A673 (cell line): ENCODE results near the gene ARPC1A.
"Not testable (repeated sequence)": the region's sequence is repeated elsewhere in the genome, so short reads cannot be mapped to it uniquely, and the experiment has no call there.

Experiments
- EZH2 ChIP-seq: fragments of 200-600 bp; sonication (generic); IDR thresholded peaks from 2 replicates; pipeline ENCODE4 v1.6.1; 2017; ENCODE audit warnings: borderline replicate concordance, low read depth, mild to moderate bottlenecking, mixed read lengths, antibody characterized with exemption, low read length; ENCODE audit not compliant: poor library complexity, severe bottlenecking
- TF ChIP-seq, protein P1 (sequence below): fragments of 300-800, 200-600 bp; sonication (generic); conservative IDR thresholded peaks from 2 replicates; pipeline ENCODE4 v1.5.1; 2017; ENCODE audit warnings: low read depth, mild to moderate bottlenecking, antibody characterized with exemption, low read length, moderate library complexity, mixed read lengths

DNA sequence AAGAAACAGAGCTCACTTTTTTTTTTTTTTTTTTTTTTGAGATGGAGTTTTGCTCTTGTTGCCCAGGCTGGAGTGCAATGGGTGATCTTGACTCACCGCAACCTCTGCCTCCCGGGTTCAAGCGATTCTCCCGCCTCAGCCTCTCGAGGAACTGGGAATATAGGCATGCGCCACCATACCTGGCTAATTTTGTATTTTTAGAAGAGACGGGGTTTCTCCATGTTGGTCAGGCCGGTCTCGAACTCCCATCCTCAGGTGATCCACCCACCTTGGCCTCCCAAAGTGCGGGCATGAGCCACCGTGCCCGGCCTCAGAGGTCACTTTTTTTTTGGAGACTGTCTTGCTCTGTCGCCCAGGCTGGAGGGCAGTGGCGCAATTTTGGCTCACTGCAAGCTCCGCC, 32.8 kb downstream of the ARPC1A start:
- TF ChIP-seq, protein P1, sequence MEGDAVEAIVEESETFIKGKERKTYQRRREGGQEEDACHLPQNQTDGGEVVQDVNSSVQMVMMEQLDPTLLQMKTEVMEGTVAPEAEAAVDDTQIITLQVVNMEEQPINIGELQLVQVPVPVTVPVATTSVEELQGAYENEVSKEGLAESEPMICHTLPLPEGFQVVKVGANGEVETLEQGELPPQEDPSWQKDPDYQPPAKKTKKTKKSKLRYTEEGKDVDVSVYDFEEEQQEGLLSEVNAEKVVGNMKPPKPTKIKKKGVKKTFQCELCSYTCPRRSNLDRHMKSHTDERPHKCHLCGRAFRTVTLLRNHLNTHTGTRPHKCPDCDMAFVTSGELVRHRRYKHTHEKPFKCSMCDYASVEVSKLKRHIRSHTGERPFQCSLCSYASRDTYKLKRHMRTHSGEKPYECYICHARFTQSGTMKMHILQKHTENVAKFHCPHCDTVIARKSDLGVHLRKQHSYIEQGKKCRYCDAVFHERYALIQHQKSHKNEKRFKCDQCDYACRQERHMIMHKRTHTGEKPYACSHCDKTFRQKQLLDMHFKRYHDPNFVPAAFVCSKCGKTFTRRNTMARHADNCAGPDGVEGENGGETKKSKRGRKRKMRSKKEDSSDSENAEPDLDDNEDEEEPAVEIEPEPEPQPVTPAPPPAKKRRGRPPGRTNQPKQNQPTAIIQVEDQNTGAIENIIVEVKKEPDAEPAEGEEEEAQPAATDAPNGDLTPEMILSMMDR: not testable (repeated sequence)
- TF ChIP-seq EZH2: not testable (repeated sequence)
